Measurements from ENCODE around the gene SNURF.
A peak's percentile ranks its signal among the peaks of the same experiment; 100 is the strongest.
"Not testable (repeated sequence)": the region's sequence is repeated elsewhere in the genome, so short reads cannot be mapped to it uniquely, and the experiment has no call there.

Gene SNURF

DNA sequence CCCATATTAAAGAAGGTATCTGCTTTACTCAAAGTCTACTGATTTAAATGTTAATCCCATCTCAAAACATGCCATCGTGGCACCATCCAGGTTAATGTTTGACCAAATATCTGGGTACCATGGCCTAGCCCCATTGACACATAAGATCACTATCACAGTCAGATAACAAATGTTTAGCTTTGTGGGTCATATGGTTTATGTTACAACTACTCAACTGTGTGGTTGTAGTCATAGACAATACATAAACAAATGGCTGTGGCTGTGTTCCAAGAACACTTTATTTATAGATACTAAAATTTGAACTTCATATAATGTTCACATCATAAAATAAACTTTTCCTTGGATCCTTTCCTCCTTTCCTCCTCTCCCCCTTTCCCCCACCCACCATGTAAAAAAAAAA is 9.8 kb upstream of the SNURF start:
- peaks cover 11% of the 10 kb centered on the region for H3K9me3 Mint-ChIP-seq
- ATAC-seq (replicated peaks; ENCODE audit: extremely low read depth, poor library complexity, severe bottlenecking), result no peak
- H3K27ac Mint-ChIP-seq (ENCODE audit: low read depth), result no peak overlapping the region
- DNase-seq (ENCODE audit: low spot score in 2 of 2), result no peak
- H3K4me3 Mint-ChIP-seq, result no peak overlapping the region
- H3K4me1 Mint-ChIP-seq, result no peaks in the 10 kb centered on the region
- no peaks in the 10 kb centered on the region for H3K36me3 Mint-ChIP-seq (ENCODE audit: insufficient read depth)
- H3K27me3 Mint-ChIP-seq, result no peaks in the 10 kb centered on the region

- DNase-seq (ENCODE audit: low spot score in 2 of 2), result no peak
- Mint-ChIP-seq H3K27me3 (no peaks in the 10 kb centered on the region), H3K4me3 (no peak overlapping the region), H3K9me3 (peaks cover 7% of the 10 kb centered on the region), H3K27ac (ENCODE audit: low read depth) (no peak overlapping the region), H3K4me1 (no peaks in the 10 kb centered on the region), H3K36me3 (ENCODE audit: insufficient read depth) (no peaks in the 10 kb centered on the region)
- no peak for ATAC-seq (replicated peaks; ENCODE audit: extremely low read depth, poor library complexity, severe bottlenecking)
These were observed 9.1 kb upstream of the SNURF start for GRCh38 chr15:24945711-24946110.

- ATAC-seq (replicated peaks; ENCODE audit: extremely low read depth, poor library complexity, severe bottlenecking) (no peak), DNase-seq (ENCODE audit: low spot score in 2 of 2) (no peak)
- Mint-ChIP-seq H3K27me3 (peaks cover 18% of the 10 kb centered on the region), H3K36me3 (ENCODE audit: insufficient read depth) (peaks cover 2% of the 10 kb centered on the region), H3K4me1 (no peaks in the 10 kb centered on the region), H3K9me3 (no peaks in the 10 kb centered on the region), H3K27ac (ENCODE audit: low read depth) (no peak overlapping the region), H3K4me3 (no peak overlapping the region)
These were observed 6.3 kb upstream of the SNURF start for GRCh38 chr15:24948495-24948894.

GRCh38 chr15:24955531-24955921 is 739 bp downstream of the SNURF start:
- DNase-seq (ENCODE audit: low spot score in 2 of 2) (peak; percentile 19 to 21), ATAC-seq (replicated peaks; ENCODE audit: extremely low read depth, poor library complexity, severe bottlenecking) (peak; percentile 9)
- H3K27ac Mint-ChIP-seq (ENCODE audit: low read depth), result peak overlapping the region; percentile 83
- no peaks in the 10 kb centered on the region for H3K9me3 Mint-ChIP-seq
- H3K4me1 Mint-ChIP-seq, result peaks cover 22% of the 10 kb centered on the region
- peak overlapping the region; percentile 86 for H3K4me3 Mint-ChIP-seq
- peaks cover 26% of the 10 kb centered on the region for H3K36me3 Mint-ChIP-seq (ENCODE audit: insufficient read depth)
- H3K27me3 Mint-ChIP-seq, result peaks cover 18% of the 10 kb centered on the region

DNA sequence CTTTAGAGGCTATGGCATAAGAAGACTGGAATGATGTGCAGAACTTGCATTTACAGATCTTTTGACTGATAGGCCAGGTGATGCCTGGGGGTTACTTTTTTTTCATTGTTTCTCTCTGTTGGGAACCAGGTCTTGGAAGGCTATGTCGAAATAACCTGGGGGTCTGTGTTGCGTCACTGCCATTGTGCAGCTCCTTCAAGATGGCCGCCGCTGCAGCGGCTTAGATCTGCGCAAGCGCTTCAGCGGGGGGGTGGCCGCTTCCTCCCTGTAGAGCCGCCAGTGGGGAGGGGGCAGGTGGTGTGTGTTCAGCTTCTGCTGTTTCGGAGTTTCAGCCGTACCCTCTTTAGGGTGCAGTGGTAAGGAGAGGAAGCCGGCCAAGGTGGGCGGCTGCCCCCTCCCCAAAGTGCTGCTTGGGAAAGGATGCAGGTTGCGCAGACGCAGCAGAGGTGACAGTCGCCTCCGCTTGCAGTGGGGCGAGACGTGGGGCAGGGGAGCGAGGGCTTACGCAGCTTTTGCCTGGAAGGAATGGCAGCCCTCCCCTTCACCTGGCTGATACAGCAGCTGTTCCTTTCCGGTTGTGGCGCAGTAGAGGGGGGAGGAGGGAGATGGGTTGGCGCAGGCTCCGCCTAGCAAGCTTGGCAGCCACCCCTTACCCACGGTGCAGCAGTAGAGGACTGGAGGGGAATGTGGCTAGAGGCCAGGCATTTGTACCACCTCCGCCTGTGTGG is 1.5 kb downstream of the SNURF start:
- no peaks in the 10 kb centered on the region for H3K9me3 Mint-ChIP-seq
- peaks cover 27% of the 10 kb centered on the region for H3K4me1 Mint-ChIP-seq
- peak overlapping the region; percentile 83 for H3K27ac Mint-ChIP-seq (ENCODE audit: low read depth)
- peaks cover 13% of the 10 kb centered on the region for H3K27me3 Mint-ChIP-seq
- peak; percentile 73 for ATAC-seq (replicated peaks; ENCODE audit: extremely low read depth, poor library complexity, severe bottlenecking)
- DNase-seq (ENCODE audit: low spot score in 2 of 2), result peak; percentile 26 to 53
- peak overlapping the region; percentile 86 for H3K4me3 Mint-ChIP-seq
- peaks cover 27% of the 10 kb centered on the region for H3K36me3 Mint-ChIP-seq (ENCODE audit: insufficient read depth)

- peak overlapping the region; percentile 83 for H3K27ac Mint-ChIP-seq (ENCODE audit: low read depth)
- H3K36me3 Mint-ChIP-seq (ENCODE audit: insufficient read depth), result peaks cover 25% of the 10 kb centered on the region
- peak overlapping the region; percentile 38 for H3K4me3 Mint-ChIP-seq
These were observed 2.9 kb downstream of the SNURF start for GRCh38 chr15:24957691-24958090.

DNA sequence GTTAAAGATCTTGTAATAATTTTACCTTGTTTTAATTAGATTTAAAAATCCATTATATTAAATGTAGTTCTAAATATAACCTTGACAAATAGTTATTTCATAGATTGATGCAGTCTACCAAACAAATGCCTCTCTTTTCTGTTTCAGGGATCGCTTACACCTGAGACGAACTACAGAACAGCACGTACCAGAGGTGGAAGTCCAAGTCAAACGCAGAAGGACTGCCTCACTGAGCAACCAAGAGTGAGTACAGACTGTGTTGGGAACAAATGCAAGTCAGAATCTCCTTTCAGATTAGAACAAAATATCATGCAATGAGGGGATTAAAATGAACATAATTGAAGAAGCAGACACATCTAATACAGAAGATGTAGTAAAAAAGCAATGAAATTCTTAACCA is 7.2 kb downstream of the SNURF start:
- ATAC-seq (replicated peaks; ENCODE audit: extremely low read depth, poor library complexity, severe bottlenecking) (no peak), DNase-seq (ENCODE audit: low spot score in 2 of 2) (no peak)
- Mint-ChIP-seq H3K9me3 (no peaks in the 10 kb centered on the region), H3K27me3 (no peaks in the 10 kb centered on the region), H3K27ac (ENCODE audit: low read depth) (no peak overlapping the region), H3K4me1 (peaks cover 19% of the 10 kb centered on the region), H3K4me3 (no peak overlapping the region), H3K36me3 (ENCODE audit: insufficient read depth) (peaks cover 38% of the 10 kb centered on the region)

More at GRCh38 chr15:24957691-24958090, 2.9 kb downstream of the SNURF start:
- DNase-seq (ENCODE audit: low spot score in 2 of 2) (no peak), ATAC-seq (replicated peaks; ENCODE audit: extremely low read depth, poor library complexity, severe bottlenecking) (no peak)
- no peaks in the 10 kb centered on the region for H3K27me3 Mint-ChIP-seq
- peaks cover 27% of the 10 kb centered on the region for H3K4me1 Mint-ChIP-seq
- no peaks in the 10 kb centered on the region for H3K9me3 Mint-ChIP-seq

GRCh38 chr15:24962880-24963279 is 8.1 kb downstream of the SNURF start:
- Mint-ChIP-seq H3K27me3 (no peaks in the 10 kb centered on the region), H3K4me1 (peaks cover 16% of the 10 kb centered on the region), H3K36me3 (ENCODE audit: insufficient read depth) (peaks cover 41% of the 10 kb centered on the region), H3K4me3 (no peak overlapping the region), H3K9me3 (no peaks in the 10 kb centered on the region), H3K27ac (ENCODE audit: low read depth) (no peak overlapping the region)
- DNase-seq (ENCODE audit: low spot score in 2 of 2) (no peak), ATAC-seq (replicated peaks; ENCODE audit: extremely low read depth, poor library complexity, severe bottlenecking) (no peak)

GRCh38 chr15:24966364-24967103 is 11.7 kb downstream of the SNURF start:
- no peak for ATAC-seq (replicated peaks; ENCODE audit: extremely low read depth, poor library complexity, severe bottlenecking)
- no peaks in the 10 kb centered on the region for H3K9me3 Mint-ChIP-seq
- no peaks in the 10 kb centered on the region for H3K27me3 Mint-ChIP-seq
- no peak overlapping the region for H3K27ac Mint-ChIP-seq (ENCODE audit: low read depth)
- H3K4me3 Mint-ChIP-seq, result no peak overlapping the region
- DNase-seq (ENCODE audit: low spot score in 2 of 2), result no peak
- H3K4me1 Mint-ChIP-seq, result no peaks in the 10 kb centered on the region
- H3K36me3 Mint-ChIP-seq (ENCODE audit: insufficient read depth), result peaks cover 49% of the 10 kb centered on the region

GRCh38 chr15:24971052-24971451 is 16.3 kb downstream of the SNURF start:
- Mint-ChIP-seq H3K27me3 (no peaks in the 10 kb centered on the region), H3K9me3 (peaks cover 8% of the 10 kb centered on the region), H3K27ac (ENCODE audit: low read depth) (no peak overlapping the region), H3K4me3 (no peak overlapping the region), H3K4me1 (no peaks in the 10 kb centered on the region), H3K36me3 (ENCODE audit: insufficient read depth) (peaks cover 47% of the 10 kb centered on the region)
- DNase-seq (ENCODE audit: low spot score in 2 of 2) (no peak), ATAC-seq (replicated peaks; ENCODE audit: extremely low read depth, poor library complexity, severe bottlenecking) (no peak)

DNA sequence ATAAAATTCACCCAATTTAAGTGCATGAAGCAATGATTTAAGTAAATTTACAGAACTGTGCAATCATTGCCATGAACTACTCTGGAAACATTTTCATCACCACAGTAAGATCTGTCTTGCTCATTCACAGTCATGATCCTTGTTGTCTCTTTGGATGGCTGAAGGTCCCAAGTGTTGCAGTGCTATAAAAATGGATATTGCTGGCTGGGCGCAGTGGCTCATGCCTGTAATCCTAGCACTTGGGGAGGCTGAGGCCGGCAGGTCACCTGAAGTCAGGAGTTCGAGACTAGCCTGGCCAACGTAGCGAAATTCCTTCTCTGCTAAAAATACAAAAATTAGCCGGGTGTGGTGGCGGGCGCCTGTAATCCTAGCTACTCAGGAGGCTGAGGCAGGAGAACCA is 17.0 kb downstream of the SNURF start:
- no peak for ATAC-seq (replicated peaks; ENCODE audit: extremely low read depth, poor library complexity, severe bottlenecking)
- H3K36me3 Mint-ChIP-seq (ENCODE audit: insufficient read depth), result peaks cover 46% of the 10 kb centered on the region
- no peaks in the 10 kb centered on the region for H3K4me1 Mint-ChIP-seq
- H3K4me3 Mint-ChIP-seq, result no peak overlapping the region
- DNase-seq (ENCODE audit: low spot score in 2 of 2), result no peak
- H3K27me3 Mint-ChIP-seq, result no peaks in the 10 kb centered on the region
- peaks cover 8% of the 10 kb centered on the region for H3K9me3 Mint-ChIP-seq
- H3K27ac Mint-ChIP-seq (ENCODE audit: low read depth), result no peak overlapping the region

GRCh38 chr15:24972707-24973106 is 17.9 kb downstream of the SNURF start:
- not testable (repeated sequence) for H3K9me3 Mint-ChIP-seq

DNA sequence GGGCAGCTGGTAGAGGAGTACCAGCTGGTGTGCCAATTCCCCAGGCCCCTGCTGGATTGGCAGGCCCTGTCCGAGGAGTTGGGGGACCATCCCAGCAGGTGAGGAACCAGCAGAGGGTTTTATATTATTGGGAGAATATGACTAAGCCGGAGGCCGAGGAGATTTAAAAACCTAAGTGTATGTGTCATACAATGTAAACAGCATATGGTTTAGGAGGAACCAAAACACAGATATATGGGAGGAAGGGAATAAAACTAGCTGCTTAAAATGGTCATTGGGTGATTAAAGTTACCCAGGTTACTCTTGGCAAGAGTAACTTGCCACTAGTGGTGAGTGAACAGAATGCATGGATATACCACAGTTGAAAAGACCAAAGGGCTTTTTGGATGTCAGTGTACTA is 22.1 kb downstream of the SNURF start:
- DNase-seq (ENCODE audit: low spot score in 2 of 2), result no peak
- no peaks in the 10 kb centered on the region for H3K27me3 Mint-ChIP-seq

More at GRCh38 chr15:24972707-24973106, 17.9 kb downstream of the SNURF start:
- H3K4me3 Mint-ChIP-seq; H3K4me1 Mint-ChIP-seq; H3K27ac Mint-ChIP-seq (ENCODE audit: low read depth); DNase-seq (ENCODE audit: low spot score in 2 of 2); H3K27me3 Mint-ChIP-seq; ATAC-seq (replicated peaks; ENCODE audit: extremely low read depth, poor library complexity, severe bottlenecking): not testable (repeated sequence)
- peaks cover 43% of the 10 kb centered on the region for H3K36me3 Mint-ChIP-seq (ENCODE audit: insufficient read depth)

More for the DNA sequence above, 22.1 kb downstream of the SNURF start:
- no peaks in the 10 kb centered on the region for H3K4me1 Mint-ChIP-seq
- ATAC-seq (replicated peaks; ENCODE audit: extremely low read depth, poor library complexity, severe bottlenecking), result no peak
- no peak overlapping the region for H3K27ac Mint-ChIP-seq (ENCODE audit: low read depth)
- peaks cover 8% of the 10 kb centered on the region for H3K9me3 Mint-ChIP-seq
- H3K36me3 Mint-ChIP-seq (ENCODE audit: insufficient read depth), result peaks cover 50% of the 10 kb centered on the region
- H3K4me3 Mint-ChIP-seq, result no peak overlapping the region
